GM23338 (cell line): Measurements from ENCODE around the gene TRDN.

Experiments
- EZH2 ChIP-seq: fragments of 200-600 bp; sonication (generic); IDR thresholded peaks from one replicate; pipeline ENCODE4 v1.8.0; 2017; ENCODE audit warnings: antibody characterized with exemption, mild to moderate bottlenecking, low read depth; ENCODE audit not compliant: unreplicated experiment
- EZH2phosphoT487 ChIP-seq: fragments of 200-600 bp; sonication (generic); IDR thresholded peaks from one replicate; pipeline ENCODE4 v1.8.1; 2018; ENCODE audit warnings: antibody characterized with exemption; ENCODE audit not compliant: unreplicated experiment
- POLR2AphosphoS5 ChIP-seq: IDR thresholded peaks from 2 replicates; pipeline ENCODE4 v1.6.1; 2016; ENCODE audit warnings: antibody characterized with exemption, low read depth
- REST ChIP-seq: IDR thresholded peaks from one replicate; pipeline ENCODE4 v1.6.1; 2018; ENCODE audit warnings: antibody characterized with exemption; ENCODE audit not compliant: unreplicated experiment
- ZNF114 ChIP-seq: fragments of 250-450 bp; sonication (Bioruptor Pico); IDR thresholded peaks from 2 replicates; pipeline ENCODE4 v1.5.0; 2020; ENCODE audit warnings: mild to moderate bottlenecking, moderate library complexity
- TF ChIP-seq, protein P1 (sequence below), 2 experiments: fragments of 200-600 bp in 1 of 2; sonication (generic) in 1 of 2; conservative IDR thresholded peaks; 2 replicates each; pipeline versions ENCODE4 v1.5.1 to v1.6.1; 2016 to 2017; ENCODE audit warnings: antibody characterized with exemption in 2 of 2, low read depth in 2 of 2, mild to moderate bottlenecking in 2 of 2, moderate library complexity in 1 of 2

DNA sequence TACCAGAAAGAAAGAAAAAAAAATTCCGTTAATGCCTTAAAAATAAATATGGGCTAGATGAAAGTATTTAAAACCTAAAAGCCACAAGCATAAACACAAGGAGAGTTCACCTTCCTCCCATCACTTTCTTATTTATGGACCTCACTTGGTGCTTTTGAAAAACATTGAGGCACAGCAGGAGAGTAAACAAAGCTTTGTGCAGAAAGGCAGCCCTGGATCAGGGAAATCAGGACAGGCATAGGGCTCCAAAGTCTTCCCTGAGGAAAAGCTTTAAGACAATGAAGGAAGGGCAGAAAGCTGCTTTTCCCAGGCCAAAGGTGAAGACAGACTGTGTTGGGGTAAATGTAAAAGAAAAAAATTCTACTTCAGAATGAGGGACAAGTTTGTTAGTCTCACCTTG lies 432.8 kb downstream of the TRDN start:
- TF ChIP-seq, protein P1, sequence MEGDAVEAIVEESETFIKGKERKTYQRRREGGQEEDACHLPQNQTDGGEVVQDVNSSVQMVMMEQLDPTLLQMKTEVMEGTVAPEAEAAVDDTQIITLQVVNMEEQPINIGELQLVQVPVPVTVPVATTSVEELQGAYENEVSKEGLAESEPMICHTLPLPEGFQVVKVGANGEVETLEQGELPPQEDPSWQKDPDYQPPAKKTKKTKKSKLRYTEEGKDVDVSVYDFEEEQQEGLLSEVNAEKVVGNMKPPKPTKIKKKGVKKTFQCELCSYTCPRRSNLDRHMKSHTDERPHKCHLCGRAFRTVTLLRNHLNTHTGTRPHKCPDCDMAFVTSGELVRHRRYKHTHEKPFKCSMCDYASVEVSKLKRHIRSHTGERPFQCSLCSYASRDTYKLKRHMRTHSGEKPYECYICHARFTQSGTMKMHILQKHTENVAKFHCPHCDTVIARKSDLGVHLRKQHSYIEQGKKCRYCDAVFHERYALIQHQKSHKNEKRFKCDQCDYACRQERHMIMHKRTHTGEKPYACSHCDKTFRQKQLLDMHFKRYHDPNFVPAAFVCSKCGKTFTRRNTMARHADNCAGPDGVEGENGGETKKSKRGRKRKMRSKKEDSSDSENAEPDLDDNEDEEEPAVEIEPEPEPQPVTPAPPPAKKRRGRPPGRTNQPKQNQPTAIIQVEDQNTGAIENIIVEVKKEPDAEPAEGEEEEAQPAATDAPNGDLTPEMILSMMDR (conservative IDR thresholded peaks at IDR 0.05; ENCODE audit: low read depth in 2 of 2) = no peak
- TF ChIP-seq POLR2AphosphoS5 (no peak), EZH2 (no peak), REST (no peak), ZNF114 (CRISPR knock-in tag) (no peak), EZH2phosphoT487 (no peak)
